Measurements from ENCODE around the gene AFF3. TPM values are rescaled to one million over a fixed set of nuclear protein-coding genes. Genes with fewer than 3 reads are reported as not detected.

AFF3 gene
- total RNA-seq, 1 experiment from 2014 or later: 0.22 TPM

GRCh38 chr2:100013892-100014677, 128.3 kb downstream of the AFF3 start:
- Mint-ChIP-seq H3K9me3 (no peaks in the 10 kb centered on the region), H3K27ac (no peak overlapping the region), H3K4me3 (no peak overlapping the region; a peak in 1 of 5 replicates), H3K27me3 (ENCODE audit: low read depth) (peaks cover 2% of the 10 kb centered on the region; the same call in 1 of the 2 replicates), H3K4me1 (0 out of 4 replicates have a peak, but pooled peaks cover 0 to 4% of the 10 kb centered on the region in 2 experiments), H3K36me3 (ENCODE audit: insufficient read depth in 1 of 3, low read depth in 3 of 3) (no peaks in the 10 kb centered on the region)
- Histone ChIP-seq H2BK15ac (ENCODE audit: low read depth, low read length) (no peak overlapping the region), H3K4me1 (ENCODE audit: insufficient read depth, low read length) (no peaks in the 10 kb centered on the region), H3K27me3 (ENCODE audit: insufficient read depth, low read length) (no peaks in the 10 kb centered on the region), H3K56ac (ENCODE audit: insufficient read length, low read depth, low read length) (no peak overlapping the region), H4K20me1 (ENCODE audit: control insufficient read depth, insufficient read depth, insufficient read length) (no peaks in the 10 kb centered on the region), H3K23me2 (ENCODE audit: insufficient read length, low read depth, low read length, poor library complexity, severe bottlenecking) (no peaks in the 10 kb centered on the region), H3K79me1 (ENCODE audit: insufficient read depth, low read depth, low read length, poor library complexity, severe bottlenecking) (no peaks in the 10 kb centered on the region), H3K23ac (ENCODE audit: insufficient read length, low read depth, low read length) (no peak overlapping the region), H4K8ac (replicated peaks; ENCODE audit: insufficient read length, low read depth, low read length) (no peak overlapping the region), H3T11ph (ENCODE audit: low read length) (no peak overlapping the region), H2AK5ac (ENCODE audit: insufficient read length, low read length) (no peak overlapping the region), H3K79me2 (ENCODE audit: insufficient read depth, low read length) (no peaks in the 10 kb centered on the region), H2BK120ac (ENCODE audit: low read depth, low read length, poor library complexity, severe bottlenecking) (no peak overlapping the region), H3K9me3 (ENCODE audit: control insufficient read depth, low read depth, low read length) (no peaks in the 10 kb centered on the region), H4K5ac (ENCODE audit: insufficient read length, low read depth, low read length) (no peak overlapping the region), H2AFZ (ENCODE audit: low read length) (no peak overlapping the region), H4K91ac (ENCODE audit: insufficient read length, low read depth, low read length) (no peak overlapping the region), H3K18ac (ENCODE audit: insufficient read length, low read depth, low read length) (no peak overlapping the region), H3K9ac (ENCODE audit: extremely low read depth, insufficient read length, low read length) (no peak overlapping the region), H3K4me2 (ENCODE audit: insufficient read depth, insufficient read length, low read length) (no peak overlapping the region), H2BK20ac (ENCODE audit: low read depth, low read length, poor library complexity, severe bottlenecking) (no peak overlapping the region), H3K27ac (ENCODE audit: insufficient read length, low read depth, low read length) (no peak overlapping the region), H2BK5ac (ENCODE audit: insufficient read length, low read length) (no peak overlapping the region), H2BK12ac (ENCODE audit: insufficient read length, low read depth, low read length) (no peak overlapping the region), H3K4ac (ENCODE audit: low read depth, low read length) (no peak overlapping the region), H3K14ac (ENCODE audit: insufficient read depth, low read length) (no peak overlapping the region)
- peak; percentile 20; the same call in 1 of the 3 replicates for TF ChIP-seq CTCF (conservative IDR thresholded peaks at IDR 0.05)
- no CpG with 5 or more reads among the region's 5 CpGs for WGBS (ENCODE audit: extremely low coverage, insufficient read length, low lambda C conversion rate)
- DNase-seq: peak; percentile 55
